Spleen (tissue), 11 donors: ENCODE results near the gene VWF. TPM values are rescaled to one million over a fixed set of nuclear protein-coding genes. Genes with fewer than 3 reads are reported as not detected.

Experiments used
- DNase-seq: peaks from one replicate; pipeline ENCODE4 v3.0.0-alpha.2; 2020
- H3K27ac ChIP-seq, 8 donors: fragments of 200-600 bp; sonication (generic) in 7 of 8; 1 replicate in 4 of 8; 2 replicates in 4 of 8; pipeline versions ENCODE4 v1.5.0 to v1.8.0; 2016 to 2021; ENCODE audit warnings: inconsistent platforms in 4 of 8, mild to moderate bottlenecking in 4 of 8, moderate library complexity in 1 of 8
- H3K27me3 ChIP-seq, 7 donors: fragments of 200-600 bp; sonication (generic) in 6 of 7; replicated peaks in 1 of 7; 1 replicate in 4 of 7; 2 replicates in 3 of 7; pipeline versions ENCODE4 v1.5.0 to v1.8.0; 2016 to 2021; ENCODE audit warnings: inconsistent platforms in 3 of 7, mild to moderate bottlenecking in 1 of 7
- H3K36me3 ChIP-seq, 6 donors: fragments of 200-600 bp; sonication (generic) in 5 of 6; 1 replicate in 4 of 6; 2 replicates in 2 of 6; pipeline versions ENCODE4 v1.5.0 to v1.8.0; 2016 to 2021; ENCODE audit warnings: inconsistent platforms in 2 of 6
- H3K4me1 ChIP-seq, 6 donors: fragments of 200-600 bp; sonication (generic) in 5 of 6; 1 replicate in 3 of 6; 2 replicates in 3 of 6; pipeline versions ENCODE4 v1.5.0 to v1.8.0; 2016 to 2021; ENCODE audit warnings: inconsistent platforms in 3 of 6
- H3K4me3 ChIP-seq, 8 donors: fragments of 200-600 bp; sonication (generic) in 7 of 8; 1 replicate in 4 of 8; 2 replicates in 4 of 8; pipeline versions ENCODE4 v1.5.0 to v1.8.0; 2016 to 2021; ENCODE audit warnings: inconsistent platforms in 4 of 8, mild to moderate bottlenecking in 4 of 8, moderate library complexity in 2 of 8
- H3K9me3 ChIP-seq, 8 donors: fragments of 200-600 bp; sonication (generic) in 7 of 8; 1 replicate in 4 of 8; 2 replicates in 4 of 8; pipeline versions ENCODE4 v1.5.0 to v1.8.0; 2016 to 2021; ENCODE audit warnings: inconsistent platforms in 4 of 8
- CTCF ChIP-seq, 11 experiments: fragments of 200-600 bp in 7 of 11; fragments of 450-650 bp in 4 of 11; sonication (generic) in 4 of 11; IDR thresholded peaks in 8 of 11; conservative IDR thresholded peaks in 3 of 11; 1 replicate in 7 of 11; 2 replicates in 4 of 11; pipeline versions ENCODE4 v1.4.0 to v1.8.0; 2016 to 2021; ENCODE audit warnings: antibody characterized with exemption in 11 of 11, inconsistent platforms in 4 of 11, mild to moderate bottlenecking in 1 of 11
- POLR2A ChIP-seq, 3 donors: fragments of 450-650 bp; IDR thresholded peaks; one replicate each; pipeline ENCODE4 v1.5.1; 2017; ENCODE audit warnings: antibody characterized with exemption in 3 of 3, mild to moderate bottlenecking in 1 of 3
- POLR2AphosphoS5 ChIP-seq, 3 donors: sonication (generic); formaldehyde crosslinking; IDR thresholded peaks; one replicate each; pipeline ENCODE4 v1.5.1; 2017; ENCODE audit warnings: antibody characterized with exemption in 3 of 3
- WGBS, 5 donors: extraction: QIAGEN DNeasy Blood & Tissue Kit in 3 of 5; methylation state at CpG; one replicate each; pipeline versions ENCODE4 v1.1.5 to v1.1.7; 2013 to 2018; 5-methylcytosine and 5-hydroxymethylcytosine counted together
- intact Hi-C: fragments of 100-400 bp; cut with DNase I; formaldehyde crosslinking; loops from one replicate; pipeline ENCODE4 v1.15.0; 2023; ENCODE audit warnings: low total_unique reads
- polyA plus RNA-seq, 3 donors: library from polyadenylated mRNA; stranded (reverse); fragments of 200-250 nt; gene quantifications; one replicate each; pipeline ENCODE4 v1.2.1, GENCODE V29; 2013
- total RNA-seq, 7 donors: library from RNA; depleted of rRNA in 3 of 7; stranded (reverse); fragments of >200 nt in 3 of 7; fragmentation: NEBNext Ultra II Directional in 4 of 7; extraction: Animal tissue kit (Norgen Biotek cat#: 25700) in 4 of 7; gene quantifications; one replicate each; pipeline versions ENCODE4 v1.1.0 to v1.2.1, GENCODE V29; 2016 to 2021
- donor health status: healthy with polysubstance abuse.
- donor health status: DM: no; HTN: no; CAD: no; lungs with moderate emphysema.
- donor health status: DM: no; HTN: no; CAD: no.
- donor health status: Bipolar disorder and iron deficiency.
- donor health status: healthy.
- donor health status: DM: no; HTN: no; CAD: no.
- donor health status: DM: yes; HTN: yes; CAD: no.

VWF gene
- total and polyA plus RNA-seq, 10 donors: 12.9 to 957 (median 321) TPM

- Histone ChIP-seq H3K36me3 (peaks cover 0 to 44% (median 2%) of the 10 kb centered on the region in 6 donors), H3K27me3 (peaks cover 0 to 18% (median 0%) of the 10 kb centered on the region in 7 donors), H3K4me3 (no peak overlapping the region), H3K27ac (no peak overlapping the region), H3K9me3 (peaks cover 0 to 6% (median 0%) of the 10 kb centered on the region in 8 donors), H3K4me1 (no peaks in the 10 kb centered on the region)
- intact Hi-C loops: no loop called here
- 82 to 91% (median 84%) methylated on average over 4 of the region's 4 CpGs for WGBS, 5 donors
- TF ChIP-seq POLR2A (IDR thresholded peaks at IDR 0.05): no peak
- DNase-seq: no peak
Measured at GRCh38 chr12:5982106-5982505, 142.4 kb downstream of the VWF start.

GRCh38 chr12:5977556-5977955, 146.9 kb downstream of the VWF start:
- TF ChIP-seq POLR2A (IDR thresholded peaks at IDR 0.05): no peak
- TF ChIP-seq CTCF (IDR thresholded peaks at IDR 0.05 in 8 of 11, conservative IDR thresholded peaks at IDR 0.05 in 3 of 11): no peak
- TF ChIP-seq POLR2AphosphoS5 (IDR thresholded peaks at IDR 0.05): no peak
- Histone ChIP-seq H3K4me3 (no peak overlapping the region), H3K27me3 (peaks cover 0 to 10% (median 0%) of the 10 kb centered on the region in 7 donors), H3K4me1 (no peaks in the 10 kb centered on the region), H3K9me3 (peaks cover 0 to 6% (median 0%) of the 10 kb centered on the region in 8 donors), H3K36me3 (peaks cover 0 to 38% (median 0%) of the 10 kb centered on the region in 6 donors), H3K27ac (no peak overlapping the region)
- intact Hi-C loops: no loop called here
- no peak for DNase-seq
- WGBS, 5 donors: 80 to 92% (median 88%) methylated on average over 6 of the region's 6 CpGs

- TF ChIP-seq POLR2AphosphoS5 (IDR thresholded peaks at IDR 0.05) (no peak), POLR2A (IDR thresholded peaks at IDR 0.05) (no peak), CTCF (IDR thresholded peaks at IDR 0.05 in 8 of 11, conservative IDR thresholded peaks at IDR 0.05 in 3 of 11) (no peak)
- Histone ChIP-seq H3K27me3 (peaks cover 0 to 6% (median 0%) of the 10 kb centered on the region in 7 donors), H3K4me3 (no peak overlapping the region), H3K36me3 (peaks cover 0 to 34% (median 0%) of the 10 kb centered on the region in 6 donors), H3K9me3 (peaks cover 0 to 6% (median 0%) of the 10 kb centered on the region in 8 donors), H3K4me1 (no peaks in the 10 kb centered on the region), H3K27ac (no peak overlapping the region)
- intact Hi-C loops: no loop called here
- DNase-seq: no peak
- 68 to 82% (median 74%) methylated on average over 6 of the region's 6 CpGs for WGBS, 5 donors
Measured at GRCh38 chr12:5976711-5977110, 147.8 kb downstream of the VWF start.

- WGBS, 5 donors: 85 to 96% (median 92%) methylated on average over 8 to 9 of the region's 9 CpGs
- no peaks in the 10 kb centered on the region for H3K4me1 ChIP-seq
- H3K27ac ChIP-seq: no peak overlapping the region
Measured at GRCh38 chr12:5976196-5976595, 148.3 kb downstream of the VWF start.

More at GRCh38 chr12:5976196-5976595, 148.3 kb downstream of the VWF start:
- Histone ChIP-seq H3K9me3 (peaks cover 0 to 6% (median 0%) of the 10 kb centered on the region in 8 donors), H3K36me3 (peaks cover 0 to 33% (median 0%) of the 10 kb centered on the region in 6 donors), H3K4me3 (no peak overlapping the region), H3K27me3 (peaks cover 0 to 6% (median 0%) of the 10 kb centered on the region in 7 donors)
- no peak for TF ChIP-seq POLR2A (IDR thresholded peaks at IDR 0.05)
- no peak for TF ChIP-seq CTCF (IDR thresholded peaks at IDR 0.05 in 8 of 11, conservative IDR thresholded peaks at IDR 0.05 in 3 of 11)
- TF ChIP-seq POLR2AphosphoS5 (IDR thresholded peaks at IDR 0.05): no peak
- no peak for DNase-seq
- intact Hi-C loops: no loop called here
